Panc1 (cell line): ENCODE measurements around the gene GRK2.

Experiments used
- POLR2AphosphoS5 ChIP-seq: IDR thresholded peaks from 2 replicates; pipeline ENCODE4 v1.6.1; 2012; ENCODE audit warnings: mild to moderate bottlenecking, low read depth, low read length, moderate library complexity
- SIN3A ChIP-seq: IDR thresholded peaks from 2 replicates; pipeline ENCODE4 v1.6.1; 2012; ENCODE audit warnings: low read depth, mild to moderate bottlenecking, low read length, moderate library complexity, borderline replicate concordance; ENCODE audit not compliant: insufficient read depth
- TCF7L2 ChIP-seq: IDR thresholded peaks from 2 replicates; pipeline ENCODE4 v1.6.1; 2011; ENCODE audit warnings: mild to moderate bottlenecking, low read depth, low read length, inconsistent platforms
- TF ChIP-seq, protein P1 (sequence below): fragments of 450-650 bp; IDR thresholded peaks from 2 replicates; pipeline ENCODE4 v1.5.1; 2017; ENCODE audit warnings: mild to moderate bottlenecking
- TF ChIP-seq, protein P2 (sequence below), 2 experiments: IDR thresholded peaks; 2 replicates each; pipeline ENCODE4 v1.6.1; 2011 to 2012; ENCODE audit warnings: low read depth in 2 of 2, control low read depth in 1 of 2, low read length in 1 of 2, mild to moderate bottlenecking in 1 of 2, moderate library complexity in 1 of 2; ENCODE audit not compliant: insufficient read depth in 1 of 2

DNA sequence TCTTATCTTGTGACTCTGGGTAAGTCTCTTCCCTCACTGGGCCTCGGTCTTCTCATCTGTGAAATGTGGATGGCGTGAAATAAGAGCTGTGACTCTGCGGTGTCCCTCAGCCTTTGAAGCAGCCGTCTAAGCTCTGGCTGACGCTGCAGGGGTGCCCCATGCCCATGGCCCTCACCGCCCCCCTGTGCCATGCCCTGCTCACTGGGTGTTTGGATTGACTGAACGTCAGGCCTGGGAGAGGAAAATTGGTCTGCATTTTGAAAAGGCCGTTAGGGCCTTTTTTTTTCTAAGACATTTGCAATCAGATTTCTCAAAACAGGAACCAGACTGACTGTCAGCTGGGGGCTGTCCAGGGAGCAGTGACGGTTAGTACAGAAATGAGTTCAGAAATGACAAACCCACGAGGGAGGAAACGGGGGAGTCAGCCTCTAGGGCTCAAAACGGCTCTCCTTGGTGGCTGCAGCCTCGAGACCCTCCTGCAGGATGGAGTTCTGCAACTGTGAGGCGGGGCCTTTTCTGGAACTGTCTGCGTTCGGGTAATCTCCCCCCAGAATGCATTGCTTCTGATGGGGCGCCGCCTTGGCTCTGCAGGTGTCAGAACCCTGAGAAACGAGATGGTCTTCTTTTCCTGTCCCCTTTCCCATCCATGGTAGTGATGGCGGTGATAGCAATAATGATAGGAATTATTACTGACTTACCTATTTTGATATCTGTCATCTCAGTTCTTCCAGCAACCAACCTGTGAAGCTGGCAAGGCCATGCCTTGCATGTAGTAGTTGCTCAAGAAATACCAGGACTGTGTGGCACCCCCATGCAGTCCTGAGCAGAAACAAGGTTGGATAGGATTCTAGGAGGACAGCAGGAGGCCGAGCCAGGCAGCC, 2.0 kb downstream of the GRK2 start:
- TF ChIP-seq, protein P1, sequence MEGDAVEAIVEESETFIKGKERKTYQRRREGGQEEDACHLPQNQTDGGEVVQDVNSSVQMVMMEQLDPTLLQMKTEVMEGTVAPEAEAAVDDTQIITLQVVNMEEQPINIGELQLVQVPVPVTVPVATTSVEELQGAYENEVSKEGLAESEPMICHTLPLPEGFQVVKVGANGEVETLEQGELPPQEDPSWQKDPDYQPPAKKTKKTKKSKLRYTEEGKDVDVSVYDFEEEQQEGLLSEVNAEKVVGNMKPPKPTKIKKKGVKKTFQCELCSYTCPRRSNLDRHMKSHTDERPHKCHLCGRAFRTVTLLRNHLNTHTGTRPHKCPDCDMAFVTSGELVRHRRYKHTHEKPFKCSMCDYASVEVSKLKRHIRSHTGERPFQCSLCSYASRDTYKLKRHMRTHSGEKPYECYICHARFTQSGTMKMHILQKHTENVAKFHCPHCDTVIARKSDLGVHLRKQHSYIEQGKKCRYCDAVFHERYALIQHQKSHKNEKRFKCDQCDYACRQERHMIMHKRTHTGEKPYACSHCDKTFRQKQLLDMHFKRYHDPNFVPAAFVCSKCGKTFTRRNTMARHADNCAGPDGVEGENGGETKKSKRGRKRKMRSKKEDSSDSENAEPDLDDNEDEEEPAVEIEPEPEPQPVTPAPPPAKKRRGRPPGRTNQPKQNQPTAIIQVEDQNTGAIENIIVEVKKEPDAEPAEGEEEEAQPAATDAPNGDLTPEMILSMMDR: no peak
- TF ChIP-seq POLR2AphosphoS5 (no peak), SIN3A (no peak), TCF7L2 (no peak)
- TF ChIP-seq, protein P2, sequence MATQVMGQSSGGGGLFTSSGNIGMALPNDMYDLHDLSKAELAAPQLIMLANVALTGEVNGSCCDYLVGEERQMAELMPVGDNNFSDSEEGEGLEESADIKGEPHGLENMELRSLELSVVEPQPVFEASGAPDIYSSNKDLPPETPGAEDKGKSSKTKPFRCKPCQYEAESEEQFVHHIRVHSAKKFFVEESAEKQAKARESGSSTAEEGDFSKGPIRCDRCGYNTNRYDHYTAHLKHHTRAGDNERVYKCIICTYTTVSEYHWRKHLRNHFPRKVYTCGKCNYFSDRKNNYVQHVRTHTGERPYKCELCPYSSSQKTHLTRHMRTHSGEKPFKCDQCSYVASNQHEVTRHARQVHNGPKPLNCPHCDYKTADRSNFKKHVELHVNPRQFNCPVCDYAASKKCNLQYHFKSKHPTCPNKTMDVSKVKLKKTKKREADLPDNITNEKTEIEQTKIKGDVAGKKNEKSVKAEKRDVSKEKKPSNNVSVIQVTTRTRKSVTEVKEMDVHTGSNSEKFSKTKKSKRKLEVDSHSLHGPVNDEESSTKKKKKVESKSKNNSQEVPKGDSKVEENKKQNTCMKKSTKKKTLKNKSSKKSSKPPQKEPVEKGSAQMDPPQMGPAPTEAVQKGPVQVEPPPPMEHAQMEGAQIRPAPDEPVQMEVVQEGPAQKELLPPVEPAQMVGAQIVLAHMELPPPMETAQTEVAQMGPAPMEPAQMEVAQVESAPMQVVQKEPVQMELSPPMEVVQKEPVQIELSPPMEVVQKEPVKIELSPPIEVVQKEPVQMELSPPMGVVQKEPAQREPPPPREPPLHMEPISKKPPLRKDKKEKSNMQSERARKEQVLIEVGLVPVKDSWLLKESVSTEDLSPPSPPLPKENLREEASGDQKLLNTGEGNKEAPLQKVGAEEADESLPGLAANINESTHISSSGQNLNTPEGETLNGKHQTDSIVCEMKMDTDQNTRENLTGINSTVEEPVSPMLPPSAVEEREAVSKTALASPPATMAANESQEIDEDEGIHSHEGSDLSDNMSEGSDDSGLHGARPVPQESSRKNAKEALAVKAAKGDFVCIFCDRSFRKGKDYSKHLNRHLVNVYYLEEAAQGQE (IDR thresholded peaks at IDR 0.05; ENCODE audit: insufficient read depth in 1 of 2, low read depth in 2 of 2, low read length in 1 of 2): no peak
